Measurements from ENCODE around the gene DLST.

DNA sequence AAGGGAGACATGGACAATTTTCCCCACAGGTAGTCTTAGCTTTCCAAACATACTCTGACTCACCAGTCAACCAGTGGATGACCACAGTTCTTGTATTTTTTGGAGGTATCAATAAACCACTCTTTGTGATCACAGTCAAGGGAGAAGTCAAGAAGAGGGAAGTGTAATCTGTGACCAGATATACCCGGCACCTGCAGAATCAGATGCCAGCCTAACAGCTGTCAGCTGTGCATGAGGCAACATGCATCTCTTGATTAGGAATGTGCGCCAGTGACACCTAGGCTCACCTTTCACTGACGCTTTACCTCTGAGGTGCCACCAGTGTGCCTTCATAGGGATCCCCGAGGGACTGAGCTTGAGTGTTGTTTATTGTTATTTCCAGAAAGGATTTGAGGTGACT lies 25.8 kb upstream of the DLST start:
- TF ChIP-seq, protein P1, sequence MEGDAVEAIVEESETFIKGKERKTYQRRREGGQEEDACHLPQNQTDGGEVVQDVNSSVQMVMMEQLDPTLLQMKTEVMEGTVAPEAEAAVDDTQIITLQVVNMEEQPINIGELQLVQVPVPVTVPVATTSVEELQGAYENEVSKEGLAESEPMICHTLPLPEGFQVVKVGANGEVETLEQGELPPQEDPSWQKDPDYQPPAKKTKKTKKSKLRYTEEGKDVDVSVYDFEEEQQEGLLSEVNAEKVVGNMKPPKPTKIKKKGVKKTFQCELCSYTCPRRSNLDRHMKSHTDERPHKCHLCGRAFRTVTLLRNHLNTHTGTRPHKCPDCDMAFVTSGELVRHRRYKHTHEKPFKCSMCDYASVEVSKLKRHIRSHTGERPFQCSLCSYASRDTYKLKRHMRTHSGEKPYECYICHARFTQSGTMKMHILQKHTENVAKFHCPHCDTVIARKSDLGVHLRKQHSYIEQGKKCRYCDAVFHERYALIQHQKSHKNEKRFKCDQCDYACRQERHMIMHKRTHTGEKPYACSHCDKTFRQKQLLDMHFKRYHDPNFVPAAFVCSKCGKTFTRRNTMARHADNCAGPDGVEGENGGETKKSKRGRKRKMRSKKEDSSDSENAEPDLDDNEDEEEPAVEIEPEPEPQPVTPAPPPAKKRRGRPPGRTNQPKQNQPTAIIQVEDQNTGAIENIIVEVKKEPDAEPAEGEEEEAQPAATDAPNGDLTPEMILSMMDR (IDR thresholded peaks at IDR 0.05; ENCODE audit: insufficient read depth, low read length): no peak
- TF ChIP-seq GABPA (IDR thresholded peaks at IDR 0.05; ENCODE audit: low read depth) (no peak), POLR2AphosphoS5 (IDR thresholded peaks at IDR 0.05; ENCODE audit: low read depth) (peak; percentile 68), SPI1 (IDR thresholded peaks at IDR 0.05; ENCODE audit: borderline replicate concordance, low read depth) (peak; percentile 72; the same call in 1 of the 2 replicates)
- TF ChIP-seq, protein P2, sequence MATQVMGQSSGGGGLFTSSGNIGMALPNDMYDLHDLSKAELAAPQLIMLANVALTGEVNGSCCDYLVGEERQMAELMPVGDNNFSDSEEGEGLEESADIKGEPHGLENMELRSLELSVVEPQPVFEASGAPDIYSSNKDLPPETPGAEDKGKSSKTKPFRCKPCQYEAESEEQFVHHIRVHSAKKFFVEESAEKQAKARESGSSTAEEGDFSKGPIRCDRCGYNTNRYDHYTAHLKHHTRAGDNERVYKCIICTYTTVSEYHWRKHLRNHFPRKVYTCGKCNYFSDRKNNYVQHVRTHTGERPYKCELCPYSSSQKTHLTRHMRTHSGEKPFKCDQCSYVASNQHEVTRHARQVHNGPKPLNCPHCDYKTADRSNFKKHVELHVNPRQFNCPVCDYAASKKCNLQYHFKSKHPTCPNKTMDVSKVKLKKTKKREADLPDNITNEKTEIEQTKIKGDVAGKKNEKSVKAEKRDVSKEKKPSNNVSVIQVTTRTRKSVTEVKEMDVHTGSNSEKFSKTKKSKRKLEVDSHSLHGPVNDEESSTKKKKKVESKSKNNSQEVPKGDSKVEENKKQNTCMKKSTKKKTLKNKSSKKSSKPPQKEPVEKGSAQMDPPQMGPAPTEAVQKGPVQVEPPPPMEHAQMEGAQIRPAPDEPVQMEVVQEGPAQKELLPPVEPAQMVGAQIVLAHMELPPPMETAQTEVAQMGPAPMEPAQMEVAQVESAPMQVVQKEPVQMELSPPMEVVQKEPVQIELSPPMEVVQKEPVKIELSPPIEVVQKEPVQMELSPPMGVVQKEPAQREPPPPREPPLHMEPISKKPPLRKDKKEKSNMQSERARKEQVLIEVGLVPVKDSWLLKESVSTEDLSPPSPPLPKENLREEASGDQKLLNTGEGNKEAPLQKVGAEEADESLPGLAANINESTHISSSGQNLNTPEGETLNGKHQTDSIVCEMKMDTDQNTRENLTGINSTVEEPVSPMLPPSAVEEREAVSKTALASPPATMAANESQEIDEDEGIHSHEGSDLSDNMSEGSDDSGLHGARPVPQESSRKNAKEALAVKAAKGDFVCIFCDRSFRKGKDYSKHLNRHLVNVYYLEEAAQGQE (IDR thresholded peaks at IDR 0.05; ENCODE audit: insufficient replicate concordance, low read depth): no peak

All from HL-60 (cell line).